Measurements from ENCODE around the gene C1orf35. TPM values are rescaled to one million over a fixed set of nuclear protein-coding genes. Genes with fewer than 3 reads are reported as not detected.
A peak's percentile ranks its signal among the peaks of the same experiment; 100 is the strongest.

Gene C1orf35
- total and polyA plus RNA-seq, 7 donors = 3.6 to 8.2 (median 5.7) TPM

- intact Hi-C loops (cut with DNase I) = loop anchor here in 1 of 2 donors (1.0 to 10.0 kb wide), 3 partner anchors 22 to 355 kb away; partner anchors contain the start of gene TRIM11
- Histone ChIP-seq H3K36me3 (ENCODE audit: insufficient read depth in 1 of 2, low read depth in 1 of 2) (no peaks in the 10 kb centered on the region), H3K27ac (peak within 1 kb of the TSS; percentile 97), H3K4me3 (peak within 1 kb of the TSS; percentile 89), H3K9me3 (no peaks in the 10 kb centered on the region), H3K27me3 (ENCODE audit: insufficient read depth in 3 of 3, low read length in 2 of 3) (no peaks in the 10 kb centered on the region), H3K4me1 (peaks cover 30% of the 10 kb centered on the region)
- DNase-seq = peak; percentile 100
- no peak for TF ChIP-seq CTCF (IDR thresholded peaks at IDR 0.05)
- peak; percentile 89 to 94 (median 92) for ATAC-seq
- WGBS, 3 donors = 0% methylated on average over 50 to 95 of the region's 95 CpGs
These were observed 37.0 kb upstream of the C1orf35 start, which contains the start of gene GUK1 for GRCh38 chr1:228139931-228140723. Gene GUK1 (plus strand): TSS chr1:228140279. CDS start chr1:228140303, 24 bp downstream.

GRCh38 chr1:228139406-228139930 is 36.3 kb upstream of the C1orf35 start:
- Histone ChIP-seq H3K27ac (peak overlapping the region; percentile 97), H3K27me3 (ENCODE audit: insufficient read depth in 3 of 3, low read length in 2 of 3) (no peaks in the 10 kb centered on the region), H3K9me3 (no peaks in the 10 kb centered on the region), H3K36me3 (ENCODE audit: insufficient read depth in 1 of 2, low read depth in 1 of 2) (no peaks in the 10 kb centered on the region), H3K4me3 (peak overlapping the region; percentile 89), H3K4me1 (peaks cover 30% of the 10 kb centered on the region)
- 20 to 22% (median 22%) methylated on average over 28 to 30 of the region's 30 CpGs for WGBS, 3 donors
- DNase-seq (no peak), ATAC-seq (no peak)
- no peak for TF ChIP-seq CTCF (IDR thresholded peaks at IDR 0.05)
- intact Hi-C loops (cut with DNase I) = loop anchor here in 1 of 2 donors (10.0 kb wide), 2 partner anchors 265 to 355 kb away; partner anchors contain the start of gene TRIM11

GRCh38 chr1:228136901-228137300 is 33.8 kb upstream of the C1orf35 start:
- Histone ChIP-seq H3K9me3 (no peaks in the 10 kb centered on the region), H3K36me3 (ENCODE audit: insufficient read depth in 1 of 2, low read depth in 1 of 2) (no peaks in the 10 kb centered on the region), H3K4me3 (no peak overlapping the region), H3K4me1 (peaks cover 12% of the 10 kb centered on the region), H3K27me3 (ENCODE audit: insufficient read depth in 3 of 3, low read length in 2 of 3) (no peaks in the 10 kb centered on the region), H3K27ac (no peak overlapping the region)
- 37 to 56% (median 39%) methylated on average over 1 of the region's 1 CpG for WGBS, 3 donors
- no peak for TF ChIP-seq CTCF (IDR thresholded peaks at IDR 0.05)
- ATAC-seq (no peak), DNase-seq (no peak)
- intact Hi-C loops (cut with DNase I) = loop anchor here in 1 of 2 donors (10.0 kb wide), 2 partner anchors 268 to 358 kb away; partner anchors contain the start of gene TRIM11

GRCh38 chr1:228134591-228134990 is 31.5 kb upstream of the C1orf35 start:
- intact Hi-C loops (cut with DNase I) = loop anchor here in 1 of 2 donors (5.0 to 10.0 kb wide), 3 partner anchors 33 to 360 kb away; partner anchors contain the start of genes IBA57 and TRIM11
- TF ChIP-seq CTCF (IDR thresholded peaks at IDR 0.05) = no peak
- DNase-seq (no peak), ATAC-seq (no peak)
- 72 to 82% (median 72%) methylated on average over 12 of the region's 12 CpGs for WGBS, 3 donors
- no peaks in the 10 kb centered on the region for H3K4me1 ChIP-seq
- no peak overlapping the region for H3K4me3 ChIP-seq
- no peaks in the 10 kb centered on the region for H3K36me3 ChIP-seq (ENCODE audit: insufficient read depth in 1 of 2, low read depth in 1 of 2)
- H3K9me3 ChIP-seq = no peaks in the 10 kb centered on the region
- H3K27me3 ChIP-seq (ENCODE audit: insufficient read depth in 3 of 3, low read length in 2 of 3) = no peaks in the 10 kb centered on the region
- no peak overlapping the region for H3K27ac ChIP-seq

Data from psoas muscle (tissue), 8 donors.